ENCODE data around the gene BCL2.

DNA sequence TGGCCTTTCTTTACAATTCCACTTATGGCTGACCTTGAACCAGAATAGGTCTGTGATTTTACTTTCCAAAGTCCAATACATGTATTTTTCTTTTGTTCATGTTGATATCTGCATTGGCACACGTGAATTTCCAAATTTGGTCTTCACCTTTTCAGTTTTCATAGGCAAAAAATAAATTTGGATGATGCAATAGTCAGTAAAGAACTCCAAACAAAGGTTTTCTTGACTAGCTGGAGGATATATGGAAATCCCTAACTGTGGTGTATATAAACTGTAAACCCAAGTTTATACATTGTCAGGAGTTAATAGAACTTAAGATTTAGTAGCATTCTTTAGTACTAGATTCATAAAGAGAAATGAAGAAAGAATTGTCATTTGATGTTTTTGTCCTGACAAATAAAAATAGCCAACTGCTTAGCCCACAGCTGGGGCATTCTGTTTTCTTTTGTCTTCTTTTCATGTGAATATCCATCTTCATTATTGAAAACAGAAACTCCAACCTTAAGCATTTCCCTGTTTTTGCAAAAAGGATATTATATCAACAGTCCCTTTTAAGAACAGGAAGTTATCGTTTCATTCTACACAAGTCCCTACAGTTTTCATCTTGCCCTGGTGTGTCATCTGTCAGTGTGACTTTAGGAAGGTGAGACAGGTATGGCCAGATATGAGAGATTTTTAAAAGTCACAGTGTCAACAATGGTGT, 132.9 kb downstream of the BCL2 start:
- TF ChIP-seq POLR2A (IDR thresholded peaks at IDR 0.05): no peak
- TF ChIP-seq, protein P1, sequence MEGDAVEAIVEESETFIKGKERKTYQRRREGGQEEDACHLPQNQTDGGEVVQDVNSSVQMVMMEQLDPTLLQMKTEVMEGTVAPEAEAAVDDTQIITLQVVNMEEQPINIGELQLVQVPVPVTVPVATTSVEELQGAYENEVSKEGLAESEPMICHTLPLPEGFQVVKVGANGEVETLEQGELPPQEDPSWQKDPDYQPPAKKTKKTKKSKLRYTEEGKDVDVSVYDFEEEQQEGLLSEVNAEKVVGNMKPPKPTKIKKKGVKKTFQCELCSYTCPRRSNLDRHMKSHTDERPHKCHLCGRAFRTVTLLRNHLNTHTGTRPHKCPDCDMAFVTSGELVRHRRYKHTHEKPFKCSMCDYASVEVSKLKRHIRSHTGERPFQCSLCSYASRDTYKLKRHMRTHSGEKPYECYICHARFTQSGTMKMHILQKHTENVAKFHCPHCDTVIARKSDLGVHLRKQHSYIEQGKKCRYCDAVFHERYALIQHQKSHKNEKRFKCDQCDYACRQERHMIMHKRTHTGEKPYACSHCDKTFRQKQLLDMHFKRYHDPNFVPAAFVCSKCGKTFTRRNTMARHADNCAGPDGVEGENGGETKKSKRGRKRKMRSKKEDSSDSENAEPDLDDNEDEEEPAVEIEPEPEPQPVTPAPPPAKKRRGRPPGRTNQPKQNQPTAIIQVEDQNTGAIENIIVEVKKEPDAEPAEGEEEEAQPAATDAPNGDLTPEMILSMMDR (IDR thresholded peaks at IDR 0.05): no peak
